Esophagus muscularis mucosa (tissue), 4 donors: ENCODE data around the gene HNF1A.

Source experiments
- CTCF ChIP-seq, 3 experiments: fragments of 200-600 bp in 2 of 3; fragments of 450-650 bp in 1 of 3; sonication (generic) in 2 of 3; IDR thresholded peaks; one replicate each; pipeline ENCODE4 v1.5.1; 2017 to 2019; ENCODE audit warnings: antibody characterized with exemption in 3 of 3, mild to moderate bottlenecking in 2 of 3, moderate library complexity in 1 of 3
- EP300 ChIP-seq: sonication (generic); formaldehyde crosslinking; IDR thresholded peaks from one replicate; pipeline ENCODE4 v1.6.1; 2017; ENCODE audit warnings: antibody characterized with exemption
- POLR2A ChIP-seq: fragments of 450-650 bp; IDR thresholded peaks from one replicate; pipeline ENCODE4 v1.6.1; 2017; ENCODE audit warnings: antibody characterized with exemption, moderate library complexity, mild to moderate bottlenecking, low read depth
- POLR2AphosphoS5 ChIP-seq, 2 donors: sonication (generic); formaldehyde crosslinking; IDR thresholded peaks; one replicate each; pipeline ENCODE4 v1.6.1; 2017; ENCODE audit warnings: antibody characterized with exemption in 2 of 2

GRCh38 chr12:120999191-121000120, 21.1 kb downstream of the HNF1A start:
- TF ChIP-seq POLR2AphosphoS5 (IDR thresholded peaks at IDR 0.05) (no peak), CTCF (IDR thresholded peaks at IDR 0.05) (no peak), EP300 (no peak), POLR2A (no peak)
